NK-92 (cell line): ENCODE data around the gene PIK3R1.

ENCODE experiments used
- DNase-seq: peaks from one replicate; lab custom pipeline; 2025; ENCODE audit not compliant: unreplicated experiment; lab: John Stamatoyannopoulos, UW

The PIK3R1 gene

DNA sequence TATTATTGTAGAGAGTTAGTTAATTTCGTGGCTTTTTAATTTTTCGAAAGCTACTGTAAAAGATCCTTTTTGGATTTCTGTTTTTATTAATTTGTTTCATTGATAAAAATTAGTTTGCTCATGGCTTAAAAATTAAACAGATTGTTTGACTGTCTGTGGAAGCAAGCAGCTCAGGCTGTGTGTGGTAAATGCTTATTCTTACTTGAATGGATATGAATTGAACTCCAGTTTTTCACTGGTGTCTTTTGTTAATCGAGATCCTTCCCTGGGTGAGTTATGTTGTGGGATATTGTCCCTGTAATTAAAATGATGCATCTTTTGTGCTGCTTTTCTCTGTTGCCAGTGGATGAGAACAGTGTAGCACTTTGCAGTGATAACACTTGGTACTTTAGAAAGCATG is 75.3 kb downstream of the PIK3R1 start:
- DNase-seq: no peak

DNA sequence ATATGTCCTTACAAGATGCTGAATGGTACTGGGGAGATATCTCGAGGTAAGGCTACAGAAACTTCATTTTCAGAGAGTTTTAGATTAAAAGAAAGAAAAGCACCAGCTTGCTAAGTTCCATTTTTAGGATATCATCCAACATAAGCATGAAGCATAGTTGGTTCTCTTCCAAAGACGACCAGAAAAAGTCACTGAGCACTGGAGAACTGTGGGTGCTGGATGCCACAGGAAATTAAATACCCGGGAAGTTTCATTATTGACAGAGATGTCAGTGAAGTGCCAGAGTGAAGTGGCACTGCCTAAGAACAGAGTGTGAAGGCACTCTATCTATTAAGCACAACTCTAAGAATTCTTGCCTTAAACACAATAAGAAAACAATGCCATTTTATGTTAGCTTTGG is 76.8 kb downstream of the PIK3R1 start:
- no peak for DNase-seq

DNA sequence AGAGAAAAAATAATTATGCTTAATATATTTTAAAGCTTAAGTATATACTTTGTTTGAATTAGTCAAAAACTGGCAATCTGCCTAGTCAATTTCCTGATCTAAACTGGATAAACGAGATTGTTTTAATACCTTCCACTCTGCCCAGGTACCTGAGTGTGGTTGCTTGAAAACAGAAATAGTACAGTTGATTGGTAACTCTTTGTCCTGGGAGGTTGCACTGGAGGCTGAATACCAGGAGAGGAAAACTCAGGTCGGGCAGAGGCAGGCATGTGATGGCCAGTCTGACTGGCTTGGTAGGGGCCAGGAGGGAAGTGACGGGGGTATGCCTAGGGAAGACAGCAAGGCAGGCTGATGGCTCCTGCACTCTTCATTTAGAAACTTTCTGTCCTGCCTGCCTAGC is 80.2 kb downstream of the PIK3R1 start:
- DNase-seq: no peak

DNA sequence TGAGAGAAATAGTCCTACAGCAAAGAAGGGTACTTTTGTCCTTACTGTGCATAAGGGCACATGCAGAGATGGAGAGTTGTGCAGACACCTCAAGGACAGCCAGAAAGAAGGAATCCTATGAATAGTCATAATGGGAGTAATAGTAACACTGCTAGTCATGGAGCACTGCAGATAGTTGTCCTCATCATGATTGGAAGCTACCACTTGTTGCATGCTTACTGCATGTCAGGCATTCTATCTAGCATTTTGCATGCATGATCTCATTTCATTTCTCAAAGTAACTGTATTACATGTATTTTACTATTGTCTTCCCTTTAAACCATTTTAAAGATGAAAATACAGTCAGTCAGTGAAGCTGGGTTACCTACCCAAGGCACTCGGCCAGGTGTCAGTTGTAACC is 81.3 kb downstream of the PIK3R1 start:
- DNase-seq: no peak

DNA sequence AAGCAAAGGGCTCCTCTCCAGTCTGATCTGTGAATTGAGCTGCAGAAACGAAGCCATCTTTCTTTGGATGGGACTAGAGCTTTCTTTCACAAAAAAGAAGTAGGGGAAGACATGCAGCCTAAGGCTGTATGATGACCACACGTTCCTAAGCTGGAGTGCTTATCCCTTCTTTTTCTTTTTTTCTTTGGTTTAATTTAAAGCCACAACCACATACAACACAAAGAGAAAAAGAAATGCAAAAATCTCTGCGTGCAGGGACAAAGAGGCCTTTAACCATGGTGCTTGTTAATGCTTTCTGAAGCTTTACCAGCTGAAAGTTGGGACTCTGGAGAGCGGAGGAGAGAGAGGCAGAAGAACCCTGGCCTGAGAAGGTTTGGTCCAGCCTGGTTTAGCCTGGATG is 82.1 kb downstream of the PIK3R1 start:
- DNase-seq: no peak

DNA sequence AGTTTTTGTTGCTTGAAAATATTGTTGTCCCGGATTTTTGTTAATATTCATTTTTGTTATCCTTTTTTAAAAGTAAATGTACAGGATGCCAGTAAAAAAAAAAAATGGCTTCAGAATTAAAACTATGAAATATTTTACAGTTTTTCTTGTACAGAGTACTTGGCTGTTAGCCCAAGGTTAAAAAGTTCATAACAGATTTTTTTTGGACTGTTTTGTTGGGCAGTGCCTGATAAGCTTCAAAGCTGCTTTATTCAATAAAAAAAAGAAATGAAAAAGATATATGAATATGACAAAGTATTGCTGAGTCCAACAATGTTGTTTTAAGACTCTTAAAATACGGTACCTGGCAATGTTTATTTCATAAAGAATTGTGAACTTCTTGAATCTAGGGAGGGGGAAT is 82.9 kb downstream of the PIK3R1 start:
- DNase-seq: no peak

DNA sequence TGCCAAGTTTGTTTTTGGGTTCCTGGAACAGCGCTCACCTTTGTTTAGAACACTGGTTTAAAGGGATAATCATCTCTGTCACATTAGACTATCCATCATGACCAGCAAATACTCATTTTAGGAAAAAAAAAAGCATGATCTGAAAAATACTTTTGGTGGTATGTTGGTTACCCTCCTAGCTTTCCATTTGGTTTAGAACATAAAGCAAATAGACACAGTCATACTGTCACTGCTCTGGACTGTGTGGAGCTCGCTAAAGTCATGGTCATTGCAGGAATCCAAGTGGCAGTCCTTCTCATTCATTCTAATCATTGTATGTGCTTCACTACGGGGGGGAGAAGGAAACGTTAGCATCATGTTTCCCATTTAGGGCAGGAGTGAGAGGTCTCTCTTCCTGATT is 83.5 kb downstream of the PIK3R1 start:
- DNase-seq: no peak

DNA sequence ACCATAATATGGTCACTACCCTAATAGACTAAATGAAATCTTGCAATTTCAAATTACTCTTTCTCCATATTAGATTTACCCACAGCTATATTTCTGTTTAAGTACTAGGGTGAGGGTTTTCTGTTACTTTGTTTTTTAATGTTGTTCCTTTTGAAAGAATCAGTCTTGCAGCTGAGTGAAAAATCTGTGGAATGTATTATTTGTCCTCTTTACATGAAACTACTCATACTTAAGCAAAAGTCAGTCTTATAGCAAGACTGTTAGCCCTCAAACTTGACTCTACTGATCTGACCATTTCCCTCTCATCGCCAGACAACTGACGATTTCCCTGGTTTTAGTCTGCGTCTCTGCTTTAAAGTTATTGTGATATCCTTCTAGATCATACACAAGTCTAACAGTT is 84.0 kb downstream of the PIK3R1 start:
- no peak for DNase-seq

DNA sequence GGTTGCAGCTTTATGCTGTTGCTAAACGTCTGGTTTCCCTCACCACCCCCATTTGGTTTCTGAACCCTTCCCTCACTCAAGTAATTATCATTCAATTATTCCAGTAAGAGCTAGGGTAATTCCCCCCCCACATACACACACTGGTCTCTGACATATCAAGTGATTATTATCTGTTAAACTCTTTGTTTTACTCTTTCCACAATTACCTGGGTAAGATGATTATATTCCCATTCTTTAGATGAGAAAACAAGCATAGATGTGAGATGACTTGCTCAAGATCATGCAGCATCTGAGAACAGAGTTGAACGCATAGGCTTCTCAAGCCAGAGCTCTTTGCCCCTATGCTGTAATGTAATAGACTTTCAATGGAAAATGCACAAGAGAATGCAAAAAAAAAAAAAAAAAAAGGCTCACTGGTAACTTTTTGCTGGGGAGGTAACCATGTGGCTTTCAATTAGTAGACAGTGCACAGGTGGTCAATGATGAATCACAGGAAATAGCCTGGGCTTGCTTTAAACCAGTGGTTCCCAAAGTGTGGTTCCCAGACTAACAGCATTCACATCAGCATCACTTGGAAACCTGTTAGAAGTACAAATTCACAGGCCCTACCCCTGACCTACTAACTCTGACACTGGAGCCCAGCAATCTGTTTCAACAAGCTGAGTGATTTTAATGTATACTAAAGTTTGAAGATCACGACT is 87.6 kb downstream of the PIK3R1 start:
- DNase-seq: no peak

DNA sequence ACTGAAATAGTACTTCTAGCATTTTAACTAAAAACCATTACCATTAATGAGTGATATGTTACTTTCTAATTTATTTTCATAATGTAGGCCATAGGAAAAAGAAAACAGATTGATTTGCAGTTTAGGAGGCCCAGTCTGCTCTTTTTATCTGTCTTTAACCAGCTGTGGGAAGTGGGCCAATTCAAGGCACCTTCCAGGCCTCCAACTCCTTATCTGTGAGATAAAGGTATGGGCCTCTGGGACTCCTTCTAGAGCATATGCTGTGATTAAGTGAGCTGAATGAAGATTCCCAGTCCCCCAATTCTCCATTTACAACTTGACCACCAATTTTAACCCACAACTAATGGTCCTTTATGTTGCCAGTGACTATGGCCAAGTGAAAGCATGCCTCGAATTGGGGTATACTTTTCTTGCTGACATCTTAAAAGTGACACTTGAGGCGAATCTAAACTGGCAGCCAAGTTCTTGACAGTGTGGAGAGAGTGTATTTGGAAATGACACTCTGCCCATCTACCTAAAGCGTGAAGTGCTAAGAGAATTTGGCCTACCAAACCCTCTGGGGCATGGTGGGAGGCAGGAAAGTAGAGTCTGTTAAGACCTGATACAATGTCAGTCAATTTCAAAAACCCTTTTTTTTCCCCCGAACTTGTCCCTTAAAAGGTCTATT is 88.3 kb downstream of the PIK3R1 start:
- DNase-seq: no peak

DNA sequence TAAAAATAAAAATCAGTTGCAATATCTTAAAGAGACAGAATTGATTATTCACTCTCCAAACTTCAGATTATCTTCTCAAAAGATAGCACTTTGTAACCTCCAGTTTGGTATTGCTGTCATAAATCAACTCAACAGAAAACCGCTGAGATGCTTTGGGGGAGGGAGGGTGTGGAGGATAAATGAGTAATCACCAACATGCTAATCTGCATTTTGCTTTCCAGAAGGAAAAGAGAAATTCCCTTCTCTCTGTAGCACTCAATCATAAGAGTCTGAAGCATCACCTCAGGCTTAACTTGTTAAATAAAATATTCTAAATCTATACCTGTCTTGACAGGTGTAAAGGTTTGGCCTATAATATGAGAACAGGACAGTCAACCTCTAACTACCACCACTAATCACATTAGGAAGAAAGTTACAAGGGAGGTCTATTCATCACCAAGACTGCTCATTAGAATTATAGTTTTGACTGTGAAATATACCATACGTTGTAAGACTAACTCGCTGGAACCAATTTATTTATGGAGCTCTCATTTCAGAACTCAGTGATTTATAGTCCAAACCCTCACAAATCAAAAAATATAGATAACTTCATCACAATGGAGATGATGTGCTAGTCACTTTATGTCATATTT is 89.0 kb downstream of the PIK3R1 start:
- no peak for DNase-seq

DNA sequence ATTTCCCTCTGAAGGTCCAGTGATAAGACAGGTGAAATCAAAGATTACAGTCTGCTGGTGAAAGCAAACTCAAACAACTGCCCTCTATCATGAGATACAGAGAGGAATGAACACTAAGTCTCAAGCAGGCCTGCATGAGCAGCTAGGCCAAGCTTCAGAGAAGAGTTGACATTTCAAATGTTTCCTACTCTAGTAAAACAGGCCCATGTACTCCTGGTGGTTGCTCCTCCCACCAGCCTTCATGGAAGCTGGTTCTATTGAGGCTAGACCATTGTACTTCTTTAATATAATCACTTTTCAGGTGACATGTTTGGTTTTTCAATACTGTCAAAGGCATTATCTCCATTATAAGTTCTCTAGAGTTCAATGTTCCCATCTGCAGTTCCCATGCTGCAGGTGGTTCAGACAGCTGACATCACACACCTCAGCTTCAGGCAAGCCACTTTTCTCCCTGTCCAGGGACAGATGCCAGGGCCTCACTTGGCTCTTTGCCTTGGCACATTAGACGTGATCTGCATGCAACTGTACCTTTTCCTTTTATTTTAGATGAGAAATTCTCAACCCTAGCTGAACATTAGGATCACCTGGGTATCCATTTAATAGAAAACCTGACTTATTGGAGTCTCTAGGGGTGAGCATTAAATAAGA is 89.8 kb downstream of the PIK3R1 start:
- DNase-seq: no peak

DNA sequence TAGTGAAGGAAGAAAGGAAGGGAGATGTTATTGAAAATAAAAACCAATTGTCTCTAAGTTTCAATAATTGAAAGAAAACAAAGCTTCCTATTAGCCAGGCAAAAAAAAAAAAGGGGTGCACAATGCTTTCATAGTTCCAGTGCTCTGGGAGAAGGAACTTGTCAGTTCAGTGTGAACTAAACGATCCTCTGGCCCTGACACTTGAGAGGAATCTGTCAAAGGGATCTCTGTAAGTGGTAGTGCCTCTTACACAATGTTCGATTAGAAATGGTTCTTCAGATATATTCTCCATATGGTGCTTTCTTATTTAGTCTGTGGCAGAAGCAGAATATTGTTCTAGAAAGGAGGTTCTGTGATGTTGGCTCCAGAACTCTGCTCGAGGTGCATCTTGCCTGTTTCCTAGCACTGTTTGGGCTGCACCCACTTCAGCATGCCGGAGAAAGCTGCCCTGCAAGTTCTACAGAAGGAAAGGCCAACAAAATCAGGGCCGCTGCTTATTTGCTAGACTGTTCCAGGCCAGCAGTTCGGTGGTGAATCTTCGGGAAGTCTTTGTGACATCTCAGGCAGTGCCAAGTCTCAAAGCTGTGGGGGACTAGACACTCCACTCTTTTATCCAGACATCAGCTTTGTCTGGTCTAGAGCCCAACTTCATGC is 90.9 kb downstream of the PIK3R1 start:
- DNase-seq: no peak

DNA sequence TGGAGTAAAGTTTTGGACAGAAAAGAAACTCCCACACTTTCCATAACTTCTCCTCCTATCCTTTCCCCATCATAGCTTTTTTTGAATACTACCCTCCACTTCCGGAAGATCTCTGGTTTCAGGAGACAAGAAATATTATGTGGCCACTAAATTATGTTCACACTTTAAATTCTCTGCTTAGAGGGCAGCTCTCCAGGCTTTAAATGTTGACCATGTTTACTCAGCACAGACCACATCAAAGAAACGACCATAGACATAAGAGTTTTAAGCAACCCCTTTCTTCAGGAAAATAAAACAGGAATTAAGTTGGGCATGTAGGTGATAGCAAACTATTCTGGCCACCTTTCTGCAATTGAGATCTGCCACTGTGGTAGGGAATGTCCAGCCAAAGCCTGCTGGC is 97.8 kb downstream of the PIK3R1 start:
- no peak for DNase-seq

DNA sequence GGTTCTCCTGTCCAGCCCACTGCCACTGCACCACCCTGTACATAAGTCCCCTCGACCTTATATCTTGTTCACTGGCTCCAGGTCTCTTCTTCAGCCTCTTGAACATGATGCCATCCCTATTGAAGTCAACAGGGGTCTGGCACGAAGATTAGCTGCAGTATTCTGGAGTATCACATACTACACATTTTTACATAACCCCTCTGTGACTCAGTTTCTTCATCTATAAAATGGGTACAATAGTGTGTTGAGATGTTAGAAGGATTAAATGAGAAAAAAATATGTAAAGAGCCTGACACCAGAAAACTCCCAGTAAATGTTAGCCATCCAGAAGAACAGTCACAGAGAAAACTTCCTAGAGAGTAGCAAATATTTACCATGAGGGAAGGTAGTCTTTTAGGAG is 98.9 kb downstream of the PIK3R1 start:
- DNase-seq: no peak

DNA sequence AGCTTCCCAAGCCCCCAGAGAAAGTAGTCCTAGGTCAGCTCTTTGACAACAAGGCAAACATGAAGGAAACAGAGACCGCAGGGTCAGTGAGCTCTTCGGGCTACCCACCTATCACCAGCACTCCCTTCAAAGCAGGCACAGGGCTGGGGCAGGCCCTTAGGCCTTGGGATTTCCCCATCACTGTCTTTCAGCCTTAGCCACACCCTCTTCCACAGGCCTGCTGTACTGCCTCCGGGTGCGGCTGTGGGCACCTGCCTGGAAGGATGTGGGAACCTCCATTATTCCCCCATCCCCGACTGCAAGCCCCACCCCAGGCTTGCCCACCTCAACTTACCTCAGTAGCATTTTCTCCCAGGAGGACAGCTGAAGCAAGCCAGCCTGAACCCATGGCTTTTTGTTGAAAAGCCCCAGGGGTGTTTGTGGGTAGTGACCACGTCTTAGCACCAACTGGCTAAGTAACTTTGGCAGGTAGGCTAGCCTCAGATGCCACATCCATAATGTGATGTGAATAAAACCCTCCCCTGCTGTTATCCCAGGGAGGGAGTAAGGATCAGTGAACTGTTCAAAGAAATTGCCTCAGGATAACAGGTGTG is 100.2 kb downstream of the PIK3R1 start:
- DNase-seq: no peak

DNA sequence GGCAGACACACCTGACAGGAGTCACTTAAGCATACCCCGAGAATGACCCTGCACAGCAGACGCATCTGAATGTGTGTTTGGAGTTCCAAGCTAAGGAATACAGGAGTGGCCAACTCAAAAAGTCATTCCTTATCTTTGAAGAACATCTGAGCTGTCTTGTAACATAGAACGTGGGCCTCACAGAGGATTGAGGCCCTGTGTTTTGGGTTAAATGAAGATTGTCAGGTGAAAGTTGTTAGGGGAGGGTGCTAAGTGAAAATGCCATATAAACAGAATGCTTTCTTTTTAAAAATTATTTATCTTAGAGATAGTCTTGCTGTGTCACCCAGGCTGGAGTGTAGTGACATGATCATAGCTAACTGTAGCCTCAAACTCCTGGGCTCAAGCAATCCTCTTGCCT is 100.9 kb downstream of the PIK3R1 start:
- no peak for DNase-seq

DNA sequence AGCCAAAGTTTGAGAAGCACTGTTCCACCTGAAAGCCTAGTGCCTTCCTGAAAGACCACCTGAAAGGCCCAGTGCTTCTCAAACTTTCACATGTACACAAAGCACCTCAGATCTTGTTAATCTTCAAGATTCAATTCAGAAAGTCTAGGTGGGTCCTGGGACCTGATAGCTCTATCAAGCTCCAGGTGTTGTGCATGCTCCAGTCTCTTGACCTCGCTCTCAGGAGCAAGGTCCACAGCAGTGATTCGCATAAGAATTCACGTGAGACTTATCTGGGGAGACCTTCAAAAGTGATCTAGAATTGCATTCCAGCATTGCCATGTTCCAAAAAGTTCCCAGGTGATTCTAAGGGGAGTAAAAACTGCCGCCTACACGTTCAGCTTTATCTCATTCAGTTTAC is 102.1 kb downstream of the PIK3R1 start:
- no peak for DNase-seq

DNA sequence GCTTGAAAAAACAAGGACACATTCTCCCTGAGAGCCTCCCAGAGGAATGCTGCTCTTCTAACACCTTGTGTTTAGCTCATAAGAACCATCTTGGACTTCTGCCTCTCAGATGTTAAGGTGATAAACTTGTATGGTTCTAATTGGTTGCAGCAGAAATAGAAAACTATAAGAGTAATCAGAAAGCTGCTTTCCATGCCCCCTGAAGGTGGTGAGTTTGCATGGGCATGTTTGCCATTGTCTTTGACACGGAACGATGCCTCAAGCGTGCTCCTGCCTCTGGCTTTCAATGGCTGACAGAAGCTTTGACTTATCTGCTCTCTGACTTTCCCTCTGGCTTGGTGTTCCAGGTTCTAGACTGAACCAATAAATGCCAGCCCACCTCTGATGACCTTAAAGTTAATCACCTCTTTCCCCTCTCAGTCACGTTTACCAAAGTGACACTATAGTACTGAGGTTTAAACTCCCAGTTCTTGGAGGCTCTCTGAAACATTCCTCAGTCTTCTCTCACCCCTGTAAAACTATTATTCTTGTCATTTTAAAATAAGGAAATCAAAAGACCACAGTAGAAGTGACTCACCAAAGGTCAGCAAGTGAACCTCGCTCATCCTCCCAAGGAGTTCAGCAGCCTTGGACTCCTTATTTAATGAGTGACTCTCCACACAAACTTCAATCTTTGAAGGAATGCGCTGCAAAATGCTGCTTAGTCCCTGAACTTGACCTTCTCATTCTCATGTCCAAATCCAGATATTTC is 103.6 kb downstream of the PIK3R1 start:
- DNase-seq: no peak

DNA sequence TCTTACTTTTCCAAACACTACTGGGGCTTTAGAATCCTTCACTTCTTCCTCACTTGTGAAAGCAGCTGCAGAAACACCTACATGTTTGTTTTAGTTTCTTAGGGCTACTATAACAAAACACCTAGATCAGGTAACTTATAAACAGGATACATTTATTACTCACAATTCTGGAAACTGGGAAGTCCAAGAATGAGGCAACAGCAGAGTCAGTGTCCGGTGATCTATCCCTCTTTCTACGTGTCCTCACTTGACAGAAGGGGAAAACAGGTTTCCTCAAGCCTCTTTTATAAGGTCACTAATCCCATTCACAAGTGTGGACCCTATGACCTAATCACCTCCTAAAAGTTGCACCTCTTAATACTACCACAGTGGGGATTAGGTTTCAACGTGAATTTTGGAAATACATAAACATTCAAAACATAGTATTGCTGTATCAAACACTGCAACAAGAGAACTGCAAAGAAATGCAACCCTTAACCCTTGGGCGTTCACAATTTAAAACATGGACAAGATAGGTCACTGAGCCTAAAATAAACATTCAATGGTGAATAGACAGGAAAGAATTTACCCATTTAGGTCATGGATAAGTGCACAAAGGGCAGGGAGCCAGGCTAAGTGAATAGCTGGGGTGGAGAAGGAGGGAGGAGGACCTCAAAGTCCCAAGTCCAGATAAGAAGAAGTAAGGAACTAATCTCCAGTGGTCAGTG is 104.3 kb downstream of the PIK3R1 start:
- no peak for DNase-seq
